ENCODE results near the gene IL9. TPM values are rescaled to one million over a fixed set of nuclear protein-coding genes. Genes with fewer than 3 reads are reported as not detected.

Gene IL9
- total and polyA plus RNA-seq, 2 of the 4 experiments (the other 2 are of a cell fraction), result not detected

GRCh38 chr5:135875567-135875966 lies 20.1 kb downstream of the IL9 start:
- Histone ChIP-seq H3K4me1 (ENCODE audit: control insufficient read depth, insufficient read depth, low read length) (no peaks in the 10 kb centered on the region), H2BK15ac (ENCODE audit: low read depth, low read length) (no peak overlapping the region), H3K4ac (ENCODE audit: low read depth, low read length) (no peak overlapping the region), H3K4me3 (ENCODE audit: insufficient read depth, low read depth, low read length) (no peak overlapping the region), H3K27ac (ENCODE audit: insufficient read depth, low read length) (no peak overlapping the region), H3K27me3 (ENCODE audit: control insufficient read depth, insufficient read depth, low read length) (peaks cover 19% of the 10 kb centered on the region), H2AK5ac (ENCODE audit: low read depth, low read length) (no peak overlapping the region), H3K23ac (ENCODE audit: low read depth, low read length) (no peak overlapping the region), H2BK20ac (ENCODE audit: low read depth, low read length) (no peak overlapping the region), H3K9me3 (ENCODE audit: control insufficient read depth, insufficient read depth, low read length) (no peaks in the 10 kb centered on the region), H3K14ac (replicated peaks; ENCODE audit: low read depth, low read length) (no peak overlapping the region), H2AK9ac (replicated peaks; ENCODE audit: low read depth, low read length, poor library complexity) (no peak overlapping the region), H2AFZ (replicated peaks; ENCODE audit: low read length, poor library complexity) (no peak overlapping the region), H2BK5ac (ENCODE audit: low read depth, low read length, poor library complexity, severe bottlenecking) (no peak overlapping the region), H3K9ac (ENCODE audit: low read depth, low read length) (no peak overlapping the region), H4K91ac (ENCODE audit: insufficient read depth, low read depth, low read length) (no peak overlapping the region), H4K8ac (ENCODE audit: low read depth in 2 of 2, low read length in 2 of 2) (no peak overlapping the region), H3K56ac (ENCODE audit: extremely low read depth, insufficient read depth, low read length) (no peak overlapping the region), H3K9me1 (ENCODE audit: insufficient read depth, low read length) (no peaks in the 10 kb centered on the region), H3K36me3 (ENCODE audit: control insufficient read depth, insufficient read depth, low read length) (no peaks in the 10 kb centered on the region), H4K5ac (ENCODE audit: low read depth, low read length) (no peak overlapping the region), H2BK120ac (ENCODE audit: low read depth, low read length) (no peak overlapping the region), H4K20me1 (ENCODE audit: insufficient read depth, low read length) (no peaks in the 10 kb centered on the region), H3K18ac (ENCODE audit: low read depth, low read length) (no peak overlapping the region), H3K79me1 (ENCODE audit: low read depth in 1 of 2, low read length in 2 of 2) (no peaks in the 10 kb centered on the region), H3K4me2 (ENCODE audit: low read depth, low read length) (no peak overlapping the region)
- intact Hi-C loops (cut with micrococcal nuclease), result no loop called here
- BruUV-seq (replicated peaks), result no TSS peak
- POLR2A ChIA-PET (ENCODE audit: unreplicated experiment), result no interaction called here
- ATAC-seq (ENCODE audit: low read depth) (no peak), DNase-seq (no peak)
- WGBS, 2 experiments (ENCODE audit: extremely low coverage in 2 of 2, insufficient read length in 1 of 2), result 100% methylated on average over 1 of the region's 3 CpGs; no CpG with 5 or more reads in 1 of the 2 experiments
- dilution Hi-C loops (cut with HindIII; ENCODE audit: low sequenced_read_pairs, unreplicated experiment), result no loop called here
- CTCF ChIA-PET, result interaction anchor here (0.7 to 1.1 kb wide), 2 partner anchors 17 to 309 kb away, joined by 3 read pairs; no protein-coding TSS in a partner anchor
- in situ Hi-C loops (cut with MboI; ENCODE audit: low sequenced_read_pairs), result no loop called here
- TF ChIP-seq SMC3 (IDR thresholded peaks at IDR 0.05; ENCODE audit: low read depth, low read length), result no peak
- TF ChIP-seq, protein P1, sequence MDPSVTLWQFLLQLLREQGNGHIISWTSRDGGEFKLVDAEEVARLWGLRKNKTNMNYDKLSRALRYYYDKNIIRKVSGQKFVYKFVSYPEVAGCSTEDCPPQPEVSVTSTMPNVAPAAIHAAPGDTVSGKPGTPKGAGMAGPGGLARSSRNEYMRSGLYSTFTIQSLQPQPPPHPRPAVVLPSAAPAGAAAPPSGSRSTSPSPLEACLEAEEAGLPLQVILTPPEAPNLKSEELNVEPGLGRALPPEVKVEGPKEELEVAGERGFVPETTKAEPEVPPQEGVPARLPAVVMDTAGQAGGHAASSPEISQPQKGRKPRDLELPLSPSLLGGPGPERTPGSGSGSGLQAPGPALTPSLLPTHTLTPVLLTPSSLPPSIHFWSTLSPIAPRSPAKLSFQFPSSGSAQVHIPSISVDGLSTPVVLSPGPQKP (IDR thresholded peaks at IDR 0.05; ENCODE audit: borderline replicate concordance, low read depth, low read length), result no peak

Measured in IMR-90 (cell line).